ENCODE results near the gene RASGEF1C. TPM values are rescaled to one million over a fixed set of nuclear protein-coding genes. Genes with fewer than 3 reads are reported as not detected.

Gene RASGEF1C
- total RNA-seq, 6 experiments from 2014 or later = 0.64 TPM; not detected in 5

DNA sequence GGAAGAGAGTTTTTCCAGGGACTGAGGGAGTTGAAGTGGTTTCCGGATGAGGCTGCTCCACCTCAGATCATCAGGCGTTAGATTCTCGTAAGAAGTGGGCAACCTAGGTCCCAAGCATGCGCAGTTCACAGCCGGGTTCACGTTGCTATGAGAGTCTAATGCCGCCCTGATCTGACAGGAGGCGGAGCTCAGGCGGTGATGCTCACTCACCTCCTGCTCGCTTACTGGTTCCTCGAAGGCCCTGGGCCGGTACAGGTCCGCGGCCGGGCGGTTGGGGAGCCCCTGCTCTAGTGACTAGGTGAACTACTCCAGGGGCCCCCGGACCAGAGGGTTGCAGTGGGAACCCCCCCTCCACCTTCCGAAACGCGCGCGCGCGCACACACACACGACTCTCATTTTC lies 136.5 kb downstream of the RASGEF1C start:
- Histone ChIP-seq H3K9me3 (no peaks in the 10 kb centered on the region), H3K36me3 (no peaks in the 10 kb centered on the region), H3K4me3 (peak overlapping the region in 1 of 3 donors; percentile 98), H3K27ac (peak overlapping the region in 2 of 3 donors; percentile 91 to 94), H3K4me1 (peaks cover 0 to 54% (median 15%) of the 10 kb centered on the region in 4 donors), H3K27me3 (no peaks in the 10 kb centered on the region)
- intact Hi-C loops (cut with DNase I) = no loop called here
- WGBS (ENCODE audit: insufficient coverage, low coverage, low lambda C conversion rate, missing lambda C conversion rate) = 85% methylated on average over 14 of the region's 25 CpGs
- no peak for TF ChIP-seq POLR2A (IDR thresholded peaks at IDR 0.05)
- TF ChIP-seq, protein P1, sequence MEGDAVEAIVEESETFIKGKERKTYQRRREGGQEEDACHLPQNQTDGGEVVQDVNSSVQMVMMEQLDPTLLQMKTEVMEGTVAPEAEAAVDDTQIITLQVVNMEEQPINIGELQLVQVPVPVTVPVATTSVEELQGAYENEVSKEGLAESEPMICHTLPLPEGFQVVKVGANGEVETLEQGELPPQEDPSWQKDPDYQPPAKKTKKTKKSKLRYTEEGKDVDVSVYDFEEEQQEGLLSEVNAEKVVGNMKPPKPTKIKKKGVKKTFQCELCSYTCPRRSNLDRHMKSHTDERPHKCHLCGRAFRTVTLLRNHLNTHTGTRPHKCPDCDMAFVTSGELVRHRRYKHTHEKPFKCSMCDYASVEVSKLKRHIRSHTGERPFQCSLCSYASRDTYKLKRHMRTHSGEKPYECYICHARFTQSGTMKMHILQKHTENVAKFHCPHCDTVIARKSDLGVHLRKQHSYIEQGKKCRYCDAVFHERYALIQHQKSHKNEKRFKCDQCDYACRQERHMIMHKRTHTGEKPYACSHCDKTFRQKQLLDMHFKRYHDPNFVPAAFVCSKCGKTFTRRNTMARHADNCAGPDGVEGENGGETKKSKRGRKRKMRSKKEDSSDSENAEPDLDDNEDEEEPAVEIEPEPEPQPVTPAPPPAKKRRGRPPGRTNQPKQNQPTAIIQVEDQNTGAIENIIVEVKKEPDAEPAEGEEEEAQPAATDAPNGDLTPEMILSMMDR (IDR thresholded peaks at IDR 0.05) = no peak
- ATAC-seq = no peak
- no peak for DNase-seq

- TF ChIP-seq POLR2A (IDR thresholded peaks at IDR 0.05) = no peak
- TF ChIP-seq, protein P1 (IDR thresholded peaks at IDR 0.05) = no peak
- ATAC-seq (no peak), DNase-seq (no peak)
- H3K36me3 ChIP-seq = no peaks in the 10 kb centered on the region
- no peaks in the 10 kb centered on the region for H3K9me3 ChIP-seq
- peak overlapping the region; percentile 91 to 94 (median 94) for H3K27ac ChIP-seq
- peaks cover 0 to 51% (median 14%) of the 10 kb centered on the region in 4 donors for H3K4me1 ChIP-seq
- intact Hi-C loops (cut with DNase I) = no loop called here
- H3K4me3 ChIP-seq = peak overlapping the region in 2 of 3 donors; percentile 90 to 98
- no peaks in the 10 kb centered on the region for H3K27me3 ChIP-seq
- 16% methylated on average over 13 of the region's 14 CpGs for WGBS (ENCODE audit: insufficient coverage, low coverage, low lambda C conversion rate, missing lambda C conversion rate)
Measured at GRCh38 chr5:180072256-180072548, 136.8 kb downstream of the RASGEF1C start.

DNA sequence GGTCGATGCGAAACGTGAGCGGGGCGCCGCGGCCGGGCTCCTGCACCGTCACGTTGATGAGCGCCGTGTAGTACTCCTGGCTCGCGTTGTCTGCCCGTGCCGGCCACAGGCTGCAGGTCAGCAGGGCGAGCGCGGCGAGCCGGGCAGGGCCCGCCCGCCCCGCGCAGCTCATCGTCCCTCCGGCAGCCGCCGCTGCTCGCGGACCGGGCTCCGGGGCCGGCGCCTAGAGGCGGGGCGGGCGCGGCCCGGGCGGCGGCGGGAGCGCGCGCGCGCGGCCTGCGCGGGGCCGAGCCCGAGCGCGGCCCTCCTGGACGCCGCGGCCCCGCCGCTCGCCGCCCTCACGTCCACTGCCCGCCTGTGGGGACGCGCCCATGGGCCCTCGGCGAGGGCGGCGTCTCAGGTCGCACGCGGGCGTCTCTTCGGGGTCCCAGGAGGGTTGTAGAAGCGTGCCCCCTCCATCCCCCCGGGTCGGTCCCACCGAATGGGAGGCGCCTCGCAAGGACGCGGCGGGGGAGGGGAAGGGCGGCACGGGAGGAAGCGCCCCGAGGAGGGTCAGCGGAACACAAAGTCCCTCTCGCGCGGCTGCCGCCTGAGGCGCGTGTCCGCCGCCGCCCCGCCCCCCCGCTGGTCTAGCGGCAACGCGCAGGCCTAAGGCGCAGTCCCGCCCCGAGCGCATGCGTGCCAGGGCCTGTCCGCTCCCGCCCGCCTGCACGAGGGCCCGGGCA lies 137.3 kb downstream of the RASGEF1C start, which contains the start of gene RNF130:
RNF130 (minus strand) TSS at position 229 of the 725 bp plus-strand sequence; CDS start at position 172, 57 bp downstream.
- peak; percentile 77 for TF ChIP-seq POLR2A (IDR thresholded peaks at IDR 0.05)
- TF ChIP-seq, protein P1 (IDR thresholded peaks at IDR 0.05) = no peak
- intact Hi-C loops (cut with DNase I) = no loop called here
- H3K27ac ChIP-seq = peak within 1 kb of the TSS; percentile 91 to 94 (median 94)
- H3K36me3 ChIP-seq = no peaks in the 10 kb centered on the region
- 3% methylated on average over 8 of the region's 113 CpGs for WGBS (ENCODE audit: insufficient coverage, low coverage, low lambda C conversion rate, missing lambda C conversion rate)
- peaks cover 0 to 46% (median 11%) of the 10 kb centered on the region in 4 donors for H3K4me1 ChIP-seq
- ATAC-seq (peak; percentile 89 to 93 (median 90)), DNase-seq (peak; percentile 96 to 97 (median 97))
- H3K4me3 ChIP-seq = peak within 1 kb of the TSS; percentile 90 to 98 (median 93)
- H3K27me3 ChIP-seq = no peaks in the 10 kb centered on the region
- no peaks in the 10 kb centered on the region for H3K9me3 ChIP-seq

GRCh38 chr5:180070756-180071530 lies 138.1 kb downstream of the RASGEF1C start:
- peak; percentile 17 to 29 (median 26) for ATAC-seq
- intact Hi-C loops (cut with DNase I) = no loop called here

More at GRCh38 chr5:180070756-180071530, 138.1 kb downstream of the RASGEF1C start:
- no peaks in the 10 kb centered on the region for H3K36me3 ChIP-seq
- peak overlapping the region; percentile 90 to 98 (median 93) for H3K4me3 ChIP-seq
- H3K4me1 ChIP-seq = peaks cover 0 to 38% (median 7%) of the 10 kb centered on the region in 4 donors
- no peaks in the 10 kb centered on the region for H3K9me3 ChIP-seq
- no peaks in the 10 kb centered on the region for H3K27me3 ChIP-seq
- TF ChIP-seq POLR2A (IDR thresholded peaks at IDR 0.05) = no peak
- TF ChIP-seq, protein P1 (IDR thresholded peaks at IDR 0.05) = no peak
- no peak for DNase-seq
- peak overlapping the region; percentile 89 to 94 (median 94) for H3K27ac ChIP-seq
- WGBS (ENCODE audit: insufficient coverage, low coverage, low lambda C conversion rate, missing lambda C conversion rate) = 2% methylated on average over 17 of the region's 48 CpGs
